Spleen (tissue), 11 donors: Measurements from ENCODE around the gene SLC12A3. TPM values are rescaled to one million over a fixed set of nuclear protein-coding genes. Genes with fewer than 3 reads are reported as not detected.

Source experiments
- DNase-seq: peaks from one replicate; pipeline ENCODE4 v3.0.0-alpha.2; 2020
- H3K27ac ChIP-seq, 8 donors: fragments of 200-600 bp; sonication (generic) in 7 of 8; 1 replicate in 4 of 8; 2 replicates in 4 of 8; pipeline versions ENCODE4 v1.5.0 to v1.8.0; 2016 to 2021; ENCODE audit warnings: inconsistent platforms in 4 of 8, mild to moderate bottlenecking in 4 of 8, moderate library complexity in 1 of 8
- H3K27me3 ChIP-seq, 7 donors: fragments of 200-600 bp; sonication (generic) in 6 of 7; replicated peaks in 1 of 7; 1 replicate in 4 of 7; 2 replicates in 3 of 7; pipeline versions ENCODE4 v1.5.0 to v1.8.0; 2016 to 2021; ENCODE audit warnings: inconsistent platforms in 3 of 7, mild to moderate bottlenecking in 1 of 7
- H3K36me3 ChIP-seq, 6 donors: fragments of 200-600 bp; sonication (generic) in 5 of 6; 1 replicate in 4 of 6; 2 replicates in 2 of 6; pipeline versions ENCODE4 v1.5.0 to v1.8.0; 2016 to 2021; ENCODE audit warnings: inconsistent platforms in 2 of 6
- H3K4me1 ChIP-seq, 6 donors: fragments of 200-600 bp; sonication (generic) in 5 of 6; 1 replicate in 3 of 6; 2 replicates in 3 of 6; pipeline versions ENCODE4 v1.5.0 to v1.8.0; 2016 to 2021; ENCODE audit warnings: inconsistent platforms in 3 of 6
- H3K4me3 ChIP-seq, 8 donors: fragments of 200-600 bp; sonication (generic) in 7 of 8; 1 replicate in 4 of 8; 2 replicates in 4 of 8; pipeline versions ENCODE4 v1.5.0 to v1.8.0; 2016 to 2021; ENCODE audit warnings: inconsistent platforms in 4 of 8, mild to moderate bottlenecking in 4 of 8, moderate library complexity in 2 of 8
- H3K9me3 ChIP-seq, 8 donors: fragments of 200-600 bp; sonication (generic) in 7 of 8; 1 replicate in 4 of 8; 2 replicates in 4 of 8; pipeline versions ENCODE4 v1.5.0 to v1.8.0; 2016 to 2021; ENCODE audit warnings: inconsistent platforms in 4 of 8
- POLR2A ChIP-seq, 3 donors: fragments of 450-650 bp; IDR thresholded peaks; one replicate each; pipeline ENCODE4 v1.5.1; 2017; ENCODE audit warnings: antibody characterized with exemption in 3 of 3, mild to moderate bottlenecking in 1 of 3
- POLR2AphosphoS5 ChIP-seq, 3 donors: sonication (generic); formaldehyde crosslinking; IDR thresholded peaks; one replicate each; pipeline ENCODE4 v1.5.1; 2017; ENCODE audit warnings: antibody characterized with exemption in 3 of 3
- WGBS, 5 donors: extraction: QIAGEN DNeasy Blood & Tissue Kit in 3 of 5; methylation state at CpG; one replicate each; pipeline versions ENCODE4 v1.1.5 to v1.1.7; 2013 to 2018; 5-methylcytosine and 5-hydroxymethylcytosine counted together
- intact Hi-C: fragments of 100-400 bp; cut with DNase I; formaldehyde crosslinking; loops from one replicate; pipeline ENCODE4 v1.15.0; 2023; ENCODE audit warnings: low total_unique reads
- polyA plus RNA-seq, 3 donors: library from polyadenylated mRNA; stranded (reverse); fragments of 200-250 nt; gene quantifications; one replicate each; pipeline ENCODE4 v1.2.1, GENCODE V29; 2013
- total RNA-seq, 7 donors: library from RNA; depleted of rRNA in 3 of 7; stranded (reverse); fragments of >200 nt in 3 of 7; fragmentation: NEBNext Ultra II Directional in 4 of 7; extraction: Animal tissue kit (Norgen Biotek cat#: 25700) in 4 of 7; gene quantifications; one replicate each; pipeline versions ENCODE4 v1.1.0 to v1.2.1, GENCODE V29; 2016 to 2021
- TF ChIP-seq, protein P1 (sequence below), 11 experiments: fragments of 200-600 bp in 7 of 11; fragments of 450-650 bp in 4 of 11; sonication (generic) in 4 of 11; IDR thresholded peaks in 8 of 11; conservative IDR thresholded peaks in 3 of 11; 1 replicate in 7 of 11; 2 replicates in 4 of 11; pipeline versions ENCODE4 v1.4.0 to v1.8.0; 2016 to 2021; ENCODE audit warnings: antibody characterized with exemption in 11 of 11, inconsistent platforms in 4 of 11, mild to moderate bottlenecking in 1 of 11
- donor health status: healthy with polysubstance abuse.
- donor health status: DM: no; HTN: no; CAD: no; lungs with moderate emphysema.
- donor health status: DM: no; HTN: no; CAD: no.
- donor health status: Bipolar disorder and iron deficiency.
- donor health status: healthy.
- donor health status: DM: no; HTN: no; CAD: no.
- donor health status: DM: yes; HTN: yes; CAD: no.

Gene SLC12A3
- total and polyA plus RNA-seq, 10 donors: 0.42 to 2.6 (median 1.1) TPM

DNA sequence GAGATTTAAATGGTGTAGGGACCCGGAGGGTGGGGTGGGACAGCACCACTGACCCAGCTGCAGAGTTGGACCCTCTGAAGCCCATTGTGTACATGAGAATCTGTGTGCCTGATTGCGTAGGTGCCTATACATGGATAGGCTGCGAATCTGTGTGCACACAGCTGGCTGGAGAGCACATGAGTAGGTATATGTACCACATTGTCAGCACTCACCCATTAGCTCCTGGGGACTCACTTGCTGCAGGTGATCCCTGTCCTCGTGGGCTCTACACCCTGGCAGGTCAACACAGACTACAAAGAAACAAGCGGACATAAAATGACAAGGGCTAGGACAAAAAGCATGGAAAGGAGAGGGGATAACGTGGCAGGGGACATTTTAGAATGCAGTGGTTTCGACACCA lies 85.4 kb downstream of the SLC12A3 start:
- Histone ChIP-seq H3K27me3 (no peaks in the 10 kb centered on the region), H3K4me3 (no peak overlapping the region), H3K9me3 (no peaks in the 10 kb centered on the region), H3K36me3 (peaks cover 0 to 39% (median 12%) of the 10 kb centered on the region in 6 donors), H3K27ac (peak overlapping the region in 3 of 8 donors; percentile 36 to 69 (median 49)), H3K4me1 (peaks cover 0 to 36% (median 24%) of the 10 kb centered on the region in 6 donors)
- TF ChIP-seq POLR2AphosphoS5 (IDR thresholded peaks at IDR 0.05) (no peak), POLR2A (IDR thresholded peaks at IDR 0.05) (no peak)
- TF ChIP-seq, protein P1, sequence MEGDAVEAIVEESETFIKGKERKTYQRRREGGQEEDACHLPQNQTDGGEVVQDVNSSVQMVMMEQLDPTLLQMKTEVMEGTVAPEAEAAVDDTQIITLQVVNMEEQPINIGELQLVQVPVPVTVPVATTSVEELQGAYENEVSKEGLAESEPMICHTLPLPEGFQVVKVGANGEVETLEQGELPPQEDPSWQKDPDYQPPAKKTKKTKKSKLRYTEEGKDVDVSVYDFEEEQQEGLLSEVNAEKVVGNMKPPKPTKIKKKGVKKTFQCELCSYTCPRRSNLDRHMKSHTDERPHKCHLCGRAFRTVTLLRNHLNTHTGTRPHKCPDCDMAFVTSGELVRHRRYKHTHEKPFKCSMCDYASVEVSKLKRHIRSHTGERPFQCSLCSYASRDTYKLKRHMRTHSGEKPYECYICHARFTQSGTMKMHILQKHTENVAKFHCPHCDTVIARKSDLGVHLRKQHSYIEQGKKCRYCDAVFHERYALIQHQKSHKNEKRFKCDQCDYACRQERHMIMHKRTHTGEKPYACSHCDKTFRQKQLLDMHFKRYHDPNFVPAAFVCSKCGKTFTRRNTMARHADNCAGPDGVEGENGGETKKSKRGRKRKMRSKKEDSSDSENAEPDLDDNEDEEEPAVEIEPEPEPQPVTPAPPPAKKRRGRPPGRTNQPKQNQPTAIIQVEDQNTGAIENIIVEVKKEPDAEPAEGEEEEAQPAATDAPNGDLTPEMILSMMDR (IDR thresholded peaks at IDR 0.05 in 8 of 11, conservative IDR thresholded peaks at IDR 0.05 in 3 of 11): no peak
- intact Hi-C loops: no loop called here
- 82 to 89% (median 85%) methylated on average over 7 of the region's 7 CpGs for WGBS, 5 donors
- peak; percentile 50 for DNase-seq

DNA sequence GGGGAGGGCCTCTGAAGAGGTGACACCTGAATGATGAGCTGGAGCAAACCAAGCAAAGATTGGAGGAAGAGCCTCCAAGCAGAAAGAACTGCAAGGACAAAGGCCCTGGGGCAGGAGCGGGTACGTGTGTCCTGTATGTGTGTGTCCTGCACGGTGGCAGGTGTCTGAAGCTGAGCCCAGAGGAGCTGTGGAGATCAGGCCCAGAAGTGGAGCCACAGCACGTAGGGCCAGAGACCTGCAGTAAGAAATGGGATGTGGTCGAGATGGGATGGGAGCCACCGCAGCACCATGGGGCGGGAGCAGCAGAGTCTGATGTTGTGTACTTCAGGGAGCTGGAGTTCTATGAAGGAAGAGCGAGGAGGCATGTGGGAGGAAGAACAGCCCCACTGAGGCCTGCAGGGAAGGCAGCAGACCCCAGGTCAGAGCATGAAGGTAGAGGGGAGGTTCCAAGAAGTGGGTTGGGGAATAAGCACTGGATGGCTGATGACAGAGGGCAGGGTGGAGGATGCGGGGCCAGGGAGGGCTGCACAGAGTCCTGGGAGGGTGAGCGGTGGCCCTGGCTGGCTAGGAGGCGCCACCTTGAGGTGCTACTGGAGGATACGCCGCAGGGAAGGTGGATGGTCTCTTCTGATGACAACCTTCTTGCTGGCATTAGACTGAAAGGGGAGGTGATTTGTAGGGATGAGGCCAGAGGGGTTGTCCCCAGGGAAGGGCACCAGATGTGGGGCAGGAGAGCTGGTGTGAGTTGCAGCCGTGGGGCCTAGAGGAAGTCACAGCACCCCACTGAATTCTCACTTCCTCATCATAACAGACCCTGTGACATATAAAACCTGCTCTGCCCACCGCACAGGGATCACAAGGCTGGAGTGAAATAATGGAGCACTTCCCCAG lies 86.1 kb downstream of the SLC12A3 start:
- peak overlapping the region in 5 of 8 donors; percentile 20 to 69 (median 36) for H3K27ac ChIP-seq
- TF ChIP-seq POLR2AphosphoS5 (IDR thresholded peaks at IDR 0.05): peak in 2 of 3 donors; percentile 59 to 71
- TF ChIP-seq POLR2A (IDR thresholded peaks at IDR 0.05): no peak
- TF ChIP-seq, protein P1 (IDR thresholded peaks at IDR 0.05 in 8 of 11, conservative IDR thresholded peaks at IDR 0.05 in 3 of 11): peak in 9 of 11 experiments; percentile 18 to 62 (median 56)
- 51 to 64% (median 59%) methylated on average over 15 of the region's 15 CpGs for WGBS, 5 donors
- H3K9me3 ChIP-seq: no peaks in the 10 kb centered on the region
- intact Hi-C loops: no loop called here
- DNase-seq: peak; percentile 85
- peaks cover 0 to 32% (median 7%) of the 10 kb centered on the region in 6 donors for H3K36me3 ChIP-seq
- H3K27me3 ChIP-seq: no peaks in the 10 kb centered on the region
- no peak overlapping the region for H3K4me3 ChIP-seq
- H3K4me1 ChIP-seq: peaks cover 0 to 35% (median 23%) of the 10 kb centered on the region in 6 donors

DNA sequence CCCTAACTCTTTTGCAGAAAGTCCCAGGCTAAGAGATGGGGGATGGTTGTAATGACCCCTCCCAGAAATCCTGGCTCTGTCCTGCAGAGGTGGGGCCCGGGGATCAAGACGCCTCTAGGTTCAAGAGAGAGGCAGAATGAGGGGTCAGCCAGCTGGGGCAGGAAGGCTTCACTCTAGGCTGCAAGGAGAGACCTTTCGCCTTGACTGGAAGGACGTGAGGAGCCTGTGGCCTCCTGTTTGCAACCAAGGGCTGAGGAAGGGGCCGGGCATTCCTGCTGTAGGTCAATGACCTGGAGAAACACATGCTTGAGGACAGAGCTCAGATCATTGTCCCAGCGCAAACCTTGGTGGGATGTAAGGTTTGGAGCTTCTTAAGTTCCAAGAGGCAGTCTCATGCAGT lies 88.0 kb downstream of the SLC12A3 start:
- no peaks in the 10 kb centered on the region for H3K27me3 ChIP-seq
- intact Hi-C loops: no loop called here
- H3K4me1 ChIP-seq: peaks cover 0 to 24% (median 18%) of the 10 kb centered on the region in 6 donors
- no peak overlapping the region for H3K4me3 ChIP-seq
- peak; percentile 49 for DNase-seq
- TF ChIP-seq POLR2A (IDR thresholded peaks at IDR 0.05): no peak
- no peak for TF ChIP-seq POLR2AphosphoS5 (IDR thresholded peaks at IDR 0.05)
- no peak overlapping the region for H3K27ac ChIP-seq
- H3K9me3 ChIP-seq: no peaks in the 10 kb centered on the region
- H3K36me3 ChIP-seq: peaks cover 0 to 16% (median 0%) of the 10 kb centered on the region in 6 donors
- WGBS, 5 donors: 74 to 91% (median 79%) methylated on average over 6 of the region's 6 CpGs

DNA sequence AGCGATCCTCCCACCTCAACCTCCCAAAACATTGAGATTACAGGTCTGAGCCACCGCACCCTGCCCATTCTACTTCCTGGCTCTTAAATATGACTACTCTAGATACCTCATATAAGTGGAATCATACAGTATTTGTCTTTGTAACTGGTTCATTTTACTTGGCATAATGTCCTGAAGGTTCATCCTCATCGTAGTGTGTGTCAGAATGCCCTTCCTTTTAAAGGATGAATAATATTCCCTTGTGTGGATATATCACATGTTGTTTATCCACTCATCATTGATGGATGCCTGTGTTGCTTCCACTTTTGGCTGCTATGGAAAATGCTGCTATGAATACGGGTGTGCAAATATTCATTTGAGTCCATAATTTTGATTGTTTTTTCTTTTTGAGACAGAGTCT lies 91.1 kb downstream of the SLC12A3 start:
- H3K27me3 ChIP-seq: no peaks in the 10 kb centered on the region
- H3K9me3 ChIP-seq: no peaks in the 10 kb centered on the region
- 92 to 98% (median 94%) methylated on average over 4 of the region's 4 CpGs for whole genome bisulfite sequencing, 5 donors
- H3K27ac ChIP-seq: no peak overlapping the region
- intact Hi-C loops: no loop called here
- H3K4me3 ChIP-seq: no peak overlapping the region
- DNase-seq: peak; percentile 3
- TF ChIP-seq POLR2A (IDR thresholded peaks at IDR 0.05) (no peak), POLR2AphosphoS5 (IDR thresholded peaks at IDR 0.05) (no peak)
- TF ChIP-seq, protein P1 (IDR thresholded peaks at IDR 0.05 in 8 of 11, conservative IDR thresholded peaks at IDR 0.05 in 3 of 11): no peak
- H3K36me3 ChIP-seq: no peaks in the 10 kb centered on the region
- H3K4me1 ChIP-seq: peaks cover 0 to 26% (median 14%) of the 10 kb centered on the region in 6 donors
